Measurements from ENCODE around the gene ITGA5. TPM values are rescaled to one million over a fixed set of nuclear protein-coding genes. Genes with fewer than 3 reads are reported as not detected.

Gene ITGA5
- total and polyA plus RNA-seq, 9 of the 15 experiments (the other 6 are each of a cell fraction or from before 2014, with no cell fraction given) = 9.1 to 82.1 (median 47.4) TPM

DNA sequence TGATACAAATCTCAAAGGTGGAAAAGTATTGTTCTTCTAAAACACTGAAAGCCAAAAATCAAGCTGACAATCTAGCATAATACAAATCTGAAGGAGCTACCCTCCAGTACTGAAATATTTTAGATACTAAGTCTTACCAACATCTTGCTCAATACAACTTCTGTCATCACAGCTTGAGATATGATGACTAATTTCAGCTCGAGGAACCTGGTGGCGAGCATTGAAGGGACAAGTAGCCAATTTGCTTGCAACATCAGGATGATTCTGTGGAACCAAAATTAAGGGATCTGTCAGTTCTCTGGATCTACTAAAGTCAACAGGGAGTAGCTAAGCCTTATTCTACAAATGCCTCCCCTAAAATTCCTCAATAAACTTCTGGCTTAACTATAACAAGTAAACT lies 44.0 kb upstream of the ITGA5 start (continued):
- TF ChIP-seq CEBPG (CRISPR knock-in tag; IDR thresholded peaks at IDR 0.05) (peak; percentile 40; the same call in 1 of the 2 replicates), CEBPG (tag; conservative IDR thresholded peaks at IDR 0.05 in 1 of 2, IDR thresholded peaks at IDR 0.05 in 1 of 2) (peak; percentile 39 to 62; a peak in 2 of 4 replicates), TAF7 (tag; IDR thresholded peaks at IDR 0.05) (no peak), ZNF668 (CRISPR knock-in tag; IDR thresholded peaks at IDR 0.05) (no peak), ZNF212 (CRISPR knock-in tag; IDR thresholded peaks at IDR 0.05) (no peak), NONO (IDR thresholded peaks at IDR 0.05; ENCODE audit: low read depth in 2 of 2, low read length in 1 of 2) (no peak), GATAD2A (IDR thresholded peaks at IDR 0.05) (no peak), ZNF77 (CRISPR knock-in tag; IDR thresholded peaks at IDR 0.05) (no peak), CBX2 (IDR thresholded peaks at IDR 0.05; ENCODE audit: insufficient read depth, low read length, poor library complexity, severe bottlenecking) (no peak), NFIC (IDR thresholded peaks at IDR 0.05) (no peak), LCOR (CRISPR knock-in tag; IDR thresholded peaks at IDR 0.05) (no peak), HOXB6 (CRISPR knock-in tag; IDR thresholded peaks at IDR 0.05; ENCODE audit: borderline replicate concordance) (no peak), CHCHD3 (CRISPR knock-in tag; IDR thresholded peaks at IDR 0.05) (no peak)
- TF ChIP-seq, protein P1, sequence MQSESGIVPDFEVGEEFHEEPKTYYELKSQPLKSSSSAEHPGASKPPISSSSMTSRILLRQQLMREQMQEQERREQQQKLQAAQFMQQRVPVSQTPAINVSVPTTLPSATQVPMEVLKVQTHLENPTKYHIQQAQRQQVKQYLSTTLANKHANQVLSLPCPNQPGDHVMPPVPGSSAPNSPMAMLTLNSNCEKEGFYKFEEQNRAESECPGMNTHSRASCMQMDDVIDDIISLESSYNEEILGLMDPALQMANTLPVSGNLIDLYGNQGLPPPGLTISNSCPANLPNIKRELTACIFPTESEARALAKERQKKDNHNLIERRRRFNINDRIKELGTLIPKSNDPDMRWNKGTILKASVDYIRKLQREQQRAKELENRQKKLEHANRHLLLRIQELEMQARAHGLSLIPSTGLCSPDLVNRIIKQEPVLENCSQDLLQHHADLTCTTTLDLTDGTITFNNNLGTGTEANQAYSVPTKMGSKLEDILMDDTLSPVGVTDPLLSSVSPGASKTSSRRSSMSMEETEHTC (IDR thresholded peaks at IDR 0.05) = no peak
- TF ChIP-seq, protein P2, sequence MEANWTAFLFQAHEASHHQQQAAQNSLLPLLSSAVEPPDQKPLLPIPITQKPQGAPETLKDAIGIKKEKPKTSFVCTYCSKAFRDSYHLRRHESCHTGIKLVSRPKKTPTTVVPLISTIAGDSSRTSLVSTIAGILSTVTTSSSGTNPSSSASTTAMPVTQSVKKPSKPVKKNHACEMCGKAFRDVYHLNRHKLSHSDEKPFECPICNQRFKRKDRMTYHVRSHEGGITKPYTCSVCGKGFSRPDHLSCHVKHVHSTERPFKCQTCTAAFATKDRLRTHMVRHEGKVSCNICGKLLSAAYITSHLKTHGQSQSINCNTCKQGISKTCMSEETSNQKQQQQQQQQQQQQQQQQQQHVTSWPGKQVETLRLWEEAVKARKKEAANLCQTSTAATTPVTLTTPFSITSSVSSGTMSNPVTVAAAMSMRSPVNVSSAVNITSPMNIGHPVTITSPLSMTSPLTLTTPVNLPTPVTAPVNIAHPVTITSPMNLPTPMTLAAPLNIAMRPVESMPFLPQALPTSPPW (CRISPR knock-in tag; IDR thresholded peaks at IDR 0.05) = no peak
